Activated T-cell treated with anti-CD3 and anti-CD28 coated beads for 4 hours (primary cell): ENCODE measurements around the gene CHCHD6.

ENCODE experiments used
- DNase-seq: peaks from one replicate; pipeline ENCODE4 v3.0.0-alpha.2; 2020

Gene CHCHD6

GRCh38 chr3:126711121-126711760, 7.2 kb downstream of the CHCHD6 start:
- no peak for DNase-seq

DNA sequence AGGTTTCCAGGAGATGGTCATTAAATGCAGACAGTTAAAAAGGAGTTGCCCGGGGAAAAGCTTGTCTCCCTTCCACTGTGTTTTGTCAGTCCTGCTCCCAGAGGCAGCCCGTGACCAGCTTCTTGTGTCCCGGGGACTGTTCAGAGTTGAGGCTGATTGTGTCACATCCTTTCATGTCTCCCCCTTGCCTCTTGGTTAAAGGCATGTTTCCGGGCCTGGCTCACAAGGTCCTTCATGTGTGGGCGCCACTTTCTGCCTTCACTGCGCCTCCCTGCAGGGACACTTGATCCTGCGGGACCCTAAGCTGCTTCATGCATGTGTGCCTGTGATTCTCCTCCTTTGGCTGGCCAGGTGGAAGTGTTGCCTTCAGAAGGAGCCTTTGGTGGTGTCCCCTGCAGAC, 9.2 kb downstream of the CHCHD6 start:
- DNase-seq: no peak

DNA sequence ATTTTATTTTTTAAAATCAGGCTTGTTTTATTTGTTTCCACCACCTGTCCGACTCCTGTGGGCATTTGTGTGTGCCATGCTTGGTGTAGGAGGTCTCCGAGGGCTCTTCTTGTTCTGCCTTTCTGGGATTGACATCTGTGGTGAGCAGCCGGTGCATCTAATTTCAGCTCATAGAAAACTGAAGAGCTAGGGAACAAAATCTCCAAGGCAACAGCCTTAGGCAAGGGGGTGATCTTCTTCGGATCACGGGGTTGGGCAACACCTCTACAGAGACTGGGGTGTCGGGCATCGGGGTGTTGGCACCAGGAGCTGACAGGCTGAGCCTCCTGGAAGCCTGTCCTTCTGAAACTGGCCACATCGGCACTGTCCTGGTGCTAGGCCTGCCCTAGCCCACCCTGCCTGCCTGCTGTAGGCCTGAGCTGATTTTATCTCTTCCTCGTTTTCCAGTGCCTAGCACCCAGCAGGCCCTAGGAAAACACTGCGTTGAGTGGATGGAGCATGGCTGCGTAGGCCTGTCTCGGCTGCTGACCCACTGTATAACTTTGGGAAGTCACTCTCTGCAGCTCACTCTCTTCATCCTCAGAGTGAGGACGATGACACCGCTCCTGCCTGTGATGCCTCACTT, 10.3 kb downstream of the CHCHD6 start:
- no peak for DNase-seq

GRCh38 chr3:126714921-126715320, 10.9 kb downstream of the CHCHD6 start:
- no peak for DNase-seq

GRCh38 chr3:126715432-126715831, 11.4 kb downstream of the CHCHD6 start:
- DNase-seq: no peak

DNA sequence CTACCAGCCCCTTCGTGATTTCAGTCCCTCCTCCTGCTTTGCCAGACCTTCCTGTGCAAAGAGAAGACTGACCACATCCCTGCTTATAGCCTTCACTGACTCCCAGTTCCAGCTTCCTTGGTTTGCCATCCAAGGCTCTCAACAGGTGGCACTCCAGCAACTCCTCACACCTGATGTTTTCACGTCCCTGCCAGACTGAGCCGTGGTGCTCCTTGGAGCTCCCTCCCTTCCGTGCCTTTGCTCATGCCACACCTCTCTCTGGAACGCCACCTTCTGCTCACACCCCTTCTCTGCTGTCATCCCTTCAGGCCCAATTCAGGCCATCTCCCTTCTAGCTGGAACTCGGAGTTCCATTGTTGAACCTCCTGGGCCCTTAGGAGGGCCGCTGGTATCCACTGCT, 12.0 kb downstream of the CHCHD6 start:
- DNase-seq: no peak

DNA sequence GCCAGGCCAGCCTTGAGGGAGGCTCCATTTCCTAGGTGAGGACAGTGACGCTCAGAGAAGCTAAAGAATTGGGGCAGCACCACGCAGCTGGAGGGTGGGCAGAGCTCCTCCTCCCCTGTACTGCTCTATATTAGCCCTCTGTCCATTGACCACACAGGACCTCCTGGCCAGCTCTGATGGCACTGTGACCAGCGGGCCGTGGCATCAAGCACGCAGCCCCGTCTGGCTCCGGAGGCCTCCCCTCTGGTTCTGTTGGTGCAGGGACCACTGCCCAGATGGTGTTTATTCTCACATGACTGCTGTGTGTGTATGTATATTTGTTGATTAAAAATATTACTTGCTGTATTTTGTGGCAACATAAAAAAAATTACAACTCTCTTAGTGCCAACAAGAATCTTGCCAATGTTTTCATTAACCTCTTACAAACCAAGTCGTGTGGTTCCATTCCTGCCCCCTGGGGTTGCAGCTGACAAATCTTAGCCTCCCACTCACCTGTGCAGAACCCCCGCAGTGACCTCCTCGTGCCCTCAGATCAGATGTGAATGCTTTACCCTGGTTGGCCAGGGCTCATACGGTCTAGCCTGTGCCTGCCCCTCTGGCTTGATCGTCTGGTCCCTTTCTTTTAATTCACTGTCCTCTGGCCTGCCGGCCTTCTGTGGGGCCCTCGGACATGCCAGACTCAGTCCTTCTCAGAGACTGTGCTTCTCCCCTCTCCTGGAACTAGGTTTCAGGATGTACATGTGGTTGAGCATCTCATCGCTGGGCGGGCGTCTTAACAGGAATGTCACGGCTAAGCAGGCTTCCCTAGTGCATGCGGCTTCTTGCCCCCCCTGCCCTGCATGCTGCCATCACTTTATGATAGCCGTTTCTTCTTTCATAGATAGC, 14.8 kb downstream of the CHCHD6 start:
- DNase-seq: no peak

- DNase-seq: no peak
Observed at GRCh38 chr3:126720596-126720995, 16.6 kb downstream of the CHCHD6 start.

DNA sequence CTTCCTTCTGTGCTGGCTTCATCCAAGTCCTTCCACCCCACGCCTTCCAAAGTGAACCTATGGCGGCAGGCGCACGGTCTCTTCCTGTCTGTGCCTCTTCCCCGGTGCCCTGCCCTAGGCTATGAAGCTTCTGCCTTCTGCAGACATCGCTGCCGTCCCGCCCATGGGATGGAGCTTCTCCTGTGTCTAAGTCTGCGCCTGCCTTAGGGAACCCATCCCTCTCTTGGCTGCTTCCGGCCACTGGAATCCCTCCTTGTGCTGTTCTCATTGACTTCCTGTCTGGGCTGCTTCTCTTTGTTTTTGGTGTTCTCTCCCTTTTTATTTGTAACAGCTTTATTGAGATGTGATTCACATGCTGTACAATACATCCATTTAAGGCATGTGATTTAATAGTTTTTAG, 17.2 kb downstream of the CHCHD6 start:
- no peak for DNase-seq

GRCh38 chr3:126723237-126723636, 19.2 kb downstream of the CHCHD6 start:
- DNase-seq: no peak

DNA sequence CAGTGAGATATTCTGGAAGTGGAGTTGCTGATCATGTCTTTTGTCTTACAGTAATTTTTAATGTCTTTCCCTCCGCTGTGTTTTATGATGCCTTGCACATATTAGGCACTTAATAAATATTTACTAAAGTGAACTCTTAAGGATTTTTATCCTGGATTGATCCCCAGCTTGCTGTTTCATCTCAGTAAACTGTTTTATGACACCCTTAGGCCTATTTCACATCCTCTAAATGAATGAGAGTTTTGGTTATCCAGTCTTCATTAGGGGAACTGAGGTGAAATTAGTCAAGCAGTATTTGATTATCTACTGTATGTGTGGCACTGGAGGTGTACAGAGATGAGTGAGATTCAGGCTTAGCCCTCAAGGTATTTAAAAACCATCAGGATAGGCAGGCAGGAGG, 19.8 kb downstream of the CHCHD6 start:
- no peak for DNase-seq

GRCh38 chr3:126728680-126729079, 24.6 kb downstream of the CHCHD6 start:
- DNase-seq: no peak

GRCh38 chr3:126730376-126730775, 26.3 kb downstream of the CHCHD6 start:
- no peak for DNase-seq

GRCh38 chr3:126731044-126731443, 27.0 kb downstream of the CHCHD6 start:
- DNase-seq: no peak

GRCh38 chr3:126732281-126733060, 28.4 kb downstream of the CHCHD6 start:
- no peak for DNase-seq

DNA sequence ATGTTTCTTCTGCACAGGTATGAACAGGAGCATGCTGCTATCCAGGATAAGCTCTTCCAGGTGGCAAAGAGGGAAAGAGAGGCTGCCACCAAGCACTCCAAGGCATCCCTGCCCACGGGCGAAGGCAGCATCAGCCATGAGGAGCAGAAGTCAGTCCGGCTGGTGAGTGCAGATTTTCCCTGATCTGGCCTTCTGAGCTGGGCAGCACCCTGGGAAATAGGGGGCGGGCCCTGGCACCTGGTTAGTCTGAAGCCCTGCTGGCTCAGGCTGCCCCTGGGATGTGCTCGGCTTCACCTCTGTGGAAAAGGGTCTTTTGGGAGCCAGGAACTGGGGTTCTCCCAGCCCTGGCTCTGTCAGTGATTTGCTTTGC, 29.0 kb downstream of the CHCHD6 start:
- DNase-seq: no peak

GRCh38 chr3:126734106-126734723, 30.2 kb downstream of the CHCHD6 start:
- DNase-seq: no peak

- DNase-seq: no peak
Observed at GRCh38 chr3:126737527-126737926, 33.5 kb downstream of the CHCHD6 start.

- DNase-seq: no peak
Observed at GRCh38 chr3:126742057-126742456, 38.0 kb downstream of the CHCHD6 start.

DNA sequence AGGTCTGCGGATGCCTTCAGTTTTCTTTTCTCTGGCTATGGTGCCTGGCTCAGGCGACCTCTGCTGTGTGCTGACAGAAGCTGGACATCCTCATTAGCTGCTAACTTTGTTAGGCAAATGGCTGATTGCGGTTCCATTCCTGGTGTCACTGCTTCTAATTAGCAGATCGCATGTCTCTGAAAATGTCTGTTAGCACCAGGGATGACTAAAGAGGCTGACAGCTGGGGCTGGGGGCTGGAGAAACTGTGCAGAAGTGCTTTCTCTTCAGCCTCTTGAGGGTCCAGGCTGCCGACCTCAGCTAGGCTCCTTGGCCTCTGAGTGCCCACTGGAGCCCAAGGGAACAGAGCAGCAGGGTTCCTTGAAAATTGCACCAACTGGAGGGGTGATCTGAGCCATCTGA, 39.3 kb downstream of the CHCHD6 start:
- no peak for DNase-seq

DNA sequence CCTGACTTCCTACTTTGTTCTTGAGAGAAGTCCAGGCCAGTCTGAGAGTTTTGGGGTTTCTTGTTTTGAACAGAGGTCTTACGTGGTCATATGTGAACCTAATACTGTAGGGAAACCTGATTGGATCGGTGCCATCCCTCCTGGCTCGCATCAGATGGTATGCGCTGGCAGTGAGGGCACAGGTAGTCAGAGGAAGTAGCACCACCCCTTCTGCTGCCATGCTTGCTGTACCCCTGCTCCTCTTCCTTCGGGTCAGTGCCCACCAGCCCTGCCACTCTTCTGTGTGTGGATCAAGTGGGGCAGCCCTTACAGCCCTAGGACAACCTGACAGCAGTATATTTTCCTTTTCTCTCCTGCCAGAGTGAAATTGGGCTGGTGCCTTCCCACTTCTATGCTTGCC, 39.7 kb downstream of the CHCHD6 start:
- no peak for DNase-seq

- no peak for DNase-seq
Observed at GRCh38 chr3:126745760-126746394, 41.8 kb downstream of the CHCHD6 start.
